Mucosa of descending colon (tissue), 3 donors: ENCODE data around the gene GRM8. TPM values are rescaled to one million over a fixed set of nuclear protein-coding genes. Genes with fewer than 3 reads are reported as not detected.

Experiments used
- ATAC-seq: fragments of 200-7000 bp; cut with Tn5 transposase; one replicate; pipeline ENCODE4 v1.9.1; 2020; ENCODE audit warnings: mild to moderate bottlenecking, moderate library complexity
- DNase-seq, 3 donors: peaks; one replicate each; pipeline ENCODE4 v3.0.0-alpha.2; 2020
- H3K36me3 ChIP-seq: fragments of 200-600 bp; one replicate; pipeline ENCODE4 v1.8.0; 2021; ENCODE audit warnings: low read depth, mild to moderate bottlenecking
- H3K4me1 ChIP-seq: fragments of 200-600 bp; one replicate; pipeline ENCODE4 v1.8.0; 2021; ENCODE audit warnings: low read depth, mild to moderate bottlenecking
- H3K4me3 ChIP-seq: fragments of 200-600 bp; one replicate; pipeline ENCODE4 v1.8.0; 2021; ENCODE audit warnings: mild to moderate bottlenecking
- H3K9me3 ChIP-seq: fragments of 200-600 bp; one replicate; pipeline ENCODE4 v1.8.0; 2021; ENCODE audit warnings: mild to moderate bottlenecking
- CTCF ChIP-seq: fragments of 200-600 bp; IDR thresholded peaks from one replicate; pipeline ENCODE4 v1.8.0; 2022; ENCODE audit warnings: antibody characterized with exemption, mild to moderate bottlenecking
- intact Hi-C, 2 donors: fragments of 100-400 bp; cut with DNase I in 1 of 2; cut with micrococcal nuclease in 1 of 2; formaldehyde crosslinking; loops; one replicate each; pipeline versions ENCODE4 v1.11.0 to v1.11.1; 2022; cut with DNase I, micrococcal nuclease
- total RNA-seq, 3 donors: library from RNA; stranded (reverse); fragmentation: NEBNext Ultra II Directional in 2 of 3; extraction: Animal tissue kit (Norgen Biotek cat#: 25700) in 2 of 3; gene quantifications; one replicate each; pipeline versions ENCODE4 v1.2.1 to v1.2.4, GENCODE V29; 2021 to 2023
- donor health status: DM: no; HTN: no; CAD: no; lungs with moderate emphysema.
- donor health status: DM: no; HTN: no; CAD: no.
- donor health status: DM: no; HTN: yes; CAD: no.

GRM8 gene
- total RNA-seq, 3 donors from 2014 or later = 0.41 to 9.2 (median 4.4) TPM

- DNase-seq = no peak
- Histone ChIP-seq H3K9me3 (no peaks in the 10 kb centered on the region), H3K4me1 (no peaks in the 10 kb centered on the region), H3K4me3 (no peak overlapping the region), H3K36me3 (no peaks in the 10 kb centered on the region)
- ATAC-seq = no peak
- no peak for TF ChIP-seq CTCF
- intact Hi-C loops = no loop called here
Measured at GRCh38 chr7:126657599-126658358, 595.0 kb downstream of the GRM8 start.

DNA sequence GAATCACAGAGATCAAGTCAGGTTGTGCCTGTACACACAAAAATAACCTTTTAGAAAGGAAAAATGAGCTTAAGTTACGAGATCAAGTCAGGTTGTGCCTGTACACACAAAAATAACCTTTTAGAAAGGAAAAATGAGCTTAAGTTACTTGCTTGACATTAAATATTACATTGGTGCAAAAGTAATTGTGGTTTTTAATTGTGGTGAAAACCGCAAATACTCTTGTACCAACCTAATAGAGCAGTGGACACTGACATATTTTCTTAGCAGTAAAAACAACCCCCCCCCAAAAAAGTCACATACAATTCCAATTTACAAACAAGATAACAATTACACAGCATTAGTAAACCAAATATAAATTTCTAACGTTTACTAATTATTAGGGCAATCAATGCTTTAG is 595.6 kb downstream of the GRM8 start:
- no peak for TF ChIP-seq CTCF

GRCh38 chr7:126656165-126656564 is 596.6 kb downstream of the GRM8 start:
- DNase-seq = no peak
- no peak overlapping the region for H3K4me3 ChIP-seq
- intact Hi-C loops = no loop called here
- ATAC-seq = no peak
- TF ChIP-seq CTCF = no peak
- no peaks in the 10 kb centered on the region for H3K4me1 ChIP-seq
- H3K36me3 ChIP-seq = no peaks in the 10 kb centered on the region
- H3K9me3 ChIP-seq = no peaks in the 10 kb centered on the region

More for the DNA sequence above, 595.6 kb downstream of the GRM8 start:
- ATAC-seq (no peak), DNase-seq (no peak)
- no peaks in the 10 kb centered on the region for H3K4me1 ChIP-seq
- no peaks in the 10 kb centered on the region for H3K36me3 ChIP-seq
- H3K4me3 ChIP-seq = no peak overlapping the region
- no peaks in the 10 kb centered on the region for H3K9me3 ChIP-seq
- intact Hi-C loops = no loop called here

DNA sequence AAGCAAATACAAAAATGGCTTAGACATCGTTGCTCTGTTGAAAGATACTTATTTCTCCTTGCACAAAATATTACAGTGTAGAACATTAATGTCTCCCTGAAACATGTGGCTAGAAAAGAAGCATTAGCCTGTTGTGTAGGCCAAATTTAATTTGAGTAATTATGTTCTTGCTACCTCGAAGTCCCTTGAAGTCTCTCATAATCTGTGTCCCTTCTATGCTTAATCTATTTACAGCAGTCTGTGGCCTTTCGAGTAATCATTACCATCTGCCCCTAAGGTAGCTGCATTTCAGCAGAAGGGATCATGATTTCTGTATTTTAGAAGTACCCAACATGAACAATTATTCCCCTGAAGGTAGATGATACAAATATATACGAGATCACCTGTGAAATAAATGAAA is 615.2 kb downstream of the GRM8 start:
- no peak overlapping the region for H3K4me3 ChIP-seq
- TF ChIP-seq CTCF = no peak
- no peak for ATAC-seq

GRCh38 chr7:126635545-126635944 is 617.2 kb downstream of the GRM8 start:
- Histone ChIP-seq H3K36me3 (no peaks in the 10 kb centered on the region), H3K9me3 (no peaks in the 10 kb centered on the region), H3K4me1 (no peaks in the 10 kb centered on the region), H3K4me3 (no peak overlapping the region)
- ATAC-seq (no peak), DNase-seq (no peak)
- no peak for TF ChIP-seq CTCF
- intact Hi-C loops = no loop called here

More for the DNA sequence above, 615.2 kb downstream of the GRM8 start:
- no peak for DNase-seq
- intact Hi-C loops = no loop called here
- H3K9me3 ChIP-seq = no peaks in the 10 kb centered on the region
- H3K4me1 ChIP-seq = no peaks in the 10 kb centered on the region
- no peaks in the 10 kb centered on the region for H3K36me3 ChIP-seq
